C4-2B (cell line): ENCODE measurements around the gene MYBPHL.

ENCODE experiments used
- CTCF ChIP-seq: fragments of 450-650 bp; conservative IDR thresholded peaks from 2 replicates; pipeline ENCODE4 v1.5.1; 2017; ENCODE audit warnings: mild to moderate bottlenecking
- ZFX ChIP-seq: fragments of 450-650 bp; IDR thresholded peaks from 2 replicates; pipeline ENCODE4 v1.6.1; 2017

- TF ChIP-seq CTCF (no peak), ZFX (no peak)
These were observed 2.5 kb upstream of the MYBPHL start for GRCh38 chr1:109309347-109309746.
